ENCODE results near the gene PRKX.
"Not testable (repeated sequence)": the region's sequence is repeated elsewhere in the genome, so short reads cannot be mapped to it uniquely, and the experiment has no call there.

The PRKX gene

GRCh38 chrX:3713225-3713936, at the start of gene PRKX:
TSS of gene PRKX (minus strand) at chrX:3713649. CDS start at chrX:3713253, 396 bp downstream.
- H3K36me3 ChIP-seq (ENCODE audit: control insufficient read depth in 5 of 5, insufficient read depth in 5 of 5, low read length in 5 of 5), result no peaks in the 10 kb centered on the region
- H3K9me3 ChIP-seq (ENCODE audit: control insufficient read depth in 5 of 5, low read length in 5 of 5), result no peaks in the 10 kb centered on the region
- H3K4me3 ChIP-seq (ENCODE audit: low read depth in 1 of 5, low read length in 5 of 5), result peak within 1 kb of the TSS; percentile 65 to 72 (median 70)
- peaks cover 0 to 6% (median 0%) of the 10 kb centered on the region in 5 donors for H3K27me3 ChIP-seq (ENCODE audit: control insufficient read depth in 5 of 5, insufficient read depth in 4 of 5, low read length in 5 of 5)
- peak within 1 kb of the TSS in 4 of 5 donors; percentile 56 to 68 (median 64) for H3K9ac ChIP-seq (ENCODE audit: low read length in 5 of 5)
- peaks cover 0 to 25% (median 20%) of the 10 kb centered on the region in 5 donors for H3K4me1 ChIP-seq (ENCODE audit: control insufficient read depth in 5 of 5, insufficient read depth in 5 of 5, low read length in 5 of 5)
- H3K27ac ChIP-seq (ENCODE audit: low read depth, low read length), result no peak within 1 kb of the TSS

DNA sequence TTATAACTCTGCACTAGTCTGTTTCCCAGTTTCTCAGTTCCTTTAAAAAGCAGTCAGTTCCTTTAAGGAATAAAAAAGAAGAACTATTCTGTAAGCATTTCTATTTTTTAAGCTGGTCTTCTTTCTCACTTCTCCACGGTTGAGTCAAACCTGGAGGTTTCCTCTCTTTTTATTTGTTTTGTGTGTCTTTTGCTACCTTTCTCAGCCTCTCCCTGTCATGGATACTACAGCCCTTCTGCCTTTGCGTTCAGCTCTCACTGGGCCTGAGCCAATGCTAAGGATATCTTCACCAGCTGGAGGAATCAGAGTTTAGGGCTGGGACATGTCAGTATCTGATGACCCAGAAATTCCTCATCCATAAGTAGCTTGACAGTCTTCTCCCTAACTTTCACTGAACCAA, 49.7 kb upstream of the PRKX start:
- peaks cover 0 to 2% (median 0%) of the 10 kb centered on the region in 5 donors for H3K9me3 ChIP-seq (ENCODE audit: control insufficient read depth in 5 of 5, low read length in 5 of 5)
- no peak overlapping the region for H3K27ac ChIP-seq (ENCODE audit: low read depth, low read length)
- no peaks in the 10 kb centered on the region for H3K36me3 ChIP-seq (ENCODE audit: control insufficient read depth in 5 of 5, insufficient read depth in 5 of 5, low read length in 5 of 5)
- H3K27me3 ChIP-seq (ENCODE audit: control insufficient read depth in 5 of 5, insufficient read depth in 4 of 5, low read length in 5 of 5), result no peaks in the 10 kb centered on the region
- H3K4me3 ChIP-seq (ENCODE audit: low read depth in 1 of 5, low read length in 5 of 5), result no peak overlapping the region
- peaks cover 0 to 5% (median 0%) of the 10 kb centered on the region in 5 donors for H3K4me1 ChIP-seq (ENCODE audit: control insufficient read depth in 5 of 5, insufficient read depth in 5 of 5, low read length in 5 of 5)
- H3K9ac ChIP-seq (ENCODE audit: low read length in 5 of 5), result no peak overlapping the region

DNA sequence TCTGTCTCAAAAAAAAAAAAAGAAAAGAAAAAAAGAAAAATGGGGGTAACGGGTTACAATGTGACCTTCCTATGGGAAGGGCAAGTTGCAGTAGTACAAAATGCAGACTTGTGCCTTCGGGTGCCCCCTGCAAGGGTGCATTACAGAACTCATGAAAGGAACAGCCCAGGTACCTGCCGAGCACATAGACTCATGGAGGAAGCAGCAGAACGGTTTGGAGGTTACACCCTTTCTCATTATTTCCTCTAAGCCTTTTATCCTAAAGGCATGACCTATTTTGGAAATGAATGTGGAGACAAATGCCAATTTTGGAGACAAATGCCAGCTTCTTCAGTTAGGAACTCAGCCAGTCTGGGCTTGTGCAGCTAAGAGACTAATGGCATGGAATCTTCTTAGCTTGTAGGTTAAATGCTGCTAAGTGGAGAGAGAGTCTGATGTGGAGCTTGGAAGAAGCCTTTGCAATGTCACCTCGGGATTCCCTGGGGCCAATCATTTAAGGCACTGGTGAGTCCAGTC, 44.1 kb upstream of the PRKX start:
- Histone ChIP-seq H3K36me3 (ENCODE audit: control insufficient read depth in 5 of 5, insufficient read depth in 5 of 5, low read length in 5 of 5) (no peaks in the 10 kb centered on the region), H3K9me3 (ENCODE audit: control insufficient read depth in 5 of 5, low read length in 5 of 5) (no peaks in the 10 kb centered on the region), H3K27ac (ENCODE audit: low read depth, low read length) (no peak overlapping the region), H3K4me1 (ENCODE audit: control insufficient read depth in 5 of 5, insufficient read depth in 5 of 5, low read length in 5 of 5) (no peaks in the 10 kb centered on the region), H3K27me3 (ENCODE audit: control insufficient read depth in 5 of 5, insufficient read depth in 4 of 5, low read length in 5 of 5) (no peaks in the 10 kb centered on the region), H3K9ac (ENCODE audit: low read length in 5 of 5) (no peak overlapping the region), H3K4me3 (ENCODE audit: low read depth in 1 of 5, low read length in 5 of 5) (no peak overlapping the region)

DNA sequence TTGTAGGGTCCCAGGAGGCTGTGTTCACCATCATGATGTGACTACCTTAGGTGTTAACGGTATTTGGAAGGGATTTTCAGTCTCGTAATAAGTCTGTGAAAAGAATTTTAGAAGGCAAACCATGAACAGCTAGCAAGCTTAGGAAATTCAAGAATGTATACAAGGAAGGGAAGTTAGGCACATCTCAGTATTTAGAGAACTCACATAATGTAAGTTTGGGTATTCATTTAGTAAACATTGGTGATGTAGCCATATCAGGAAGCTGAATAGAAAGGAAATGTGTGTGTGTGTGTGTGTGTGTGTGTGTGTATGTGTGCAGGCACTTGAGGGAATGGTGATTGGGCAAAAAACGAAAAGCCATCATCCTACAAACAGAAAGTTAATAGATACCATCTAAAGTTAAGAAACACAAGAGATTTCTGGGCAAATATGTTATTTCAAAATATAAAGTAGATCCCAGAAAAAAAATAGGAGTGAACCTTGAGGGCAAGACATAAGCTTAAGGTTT, 34.7 kb upstream of the PRKX start:
- Histone ChIP-seq H3K27ac (ENCODE audit: low read depth, low read length) (no peak overlapping the region), H3K27me3 (ENCODE audit: control insufficient read depth in 5 of 5, insufficient read depth in 4 of 5, low read length in 5 of 5) (peaks cover 0 to 5% (median 0%) of the 10 kb centered on the region in 5 donors), H3K9me3 (ENCODE audit: control insufficient read depth in 5 of 5, low read length in 5 of 5) (peaks cover 0 to 4% (median 0%) of the 10 kb centered on the region in 5 donors), H3K36me3 (ENCODE audit: control insufficient read depth in 5 of 5, insufficient read depth in 5 of 5, low read length in 5 of 5) (no peaks in the 10 kb centered on the region), H3K4me3 (ENCODE audit: low read depth in 1 of 5, low read length in 5 of 5) (no peak overlapping the region), H3K9ac (ENCODE audit: low read length in 5 of 5) (no peak overlapping the region), H3K4me1 (ENCODE audit: control insufficient read depth in 5 of 5, insufficient read depth in 5 of 5, low read length in 5 of 5) (no peaks in the 10 kb centered on the region)

DNA sequence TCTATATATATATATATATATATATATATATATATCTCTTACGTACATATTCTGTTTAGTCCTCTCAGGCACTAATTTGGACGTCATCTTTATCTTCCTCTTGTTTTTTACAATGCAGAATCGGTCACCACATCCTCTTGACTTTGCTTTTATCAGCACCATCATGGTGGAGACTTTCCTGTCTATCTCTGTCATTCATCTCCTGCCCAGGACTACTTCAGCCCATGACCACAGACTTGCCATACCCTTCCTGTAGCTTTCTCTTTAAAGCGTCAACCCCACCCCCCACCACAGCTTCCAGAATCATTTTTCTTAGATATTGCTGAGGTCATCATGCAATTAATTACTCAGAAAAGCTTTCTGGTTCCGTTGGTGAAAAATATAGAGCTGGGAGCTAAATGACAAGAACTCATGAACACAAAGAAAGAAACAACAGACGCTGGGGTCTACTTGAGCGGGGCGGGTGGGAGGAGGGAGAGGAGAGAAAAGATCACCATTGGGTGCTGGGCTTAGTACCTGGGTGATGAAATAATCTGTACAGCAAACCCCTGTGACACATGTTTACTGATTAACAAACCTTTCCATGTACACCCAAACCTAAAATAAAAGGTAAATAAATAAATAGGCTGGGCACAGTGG, 30.5 kb upstream of the PRKX start:
- Histone ChIP-seq H3K4me1 (ENCODE audit: control insufficient read depth in 5 of 5, insufficient read depth in 5 of 5, low read length in 5 of 5) (no peaks in the 10 kb centered on the region), H3K9ac (ENCODE audit: low read length in 5 of 5) (no peak overlapping the region), H3K27ac (ENCODE audit: low read depth, low read length) (no peak overlapping the region), H3K27me3 (ENCODE audit: control insufficient read depth in 5 of 5, insufficient read depth in 4 of 5, low read length in 5 of 5) (peaks cover 0 to 5% (median 0%) of the 10 kb centered on the region in 5 donors), H3K9me3 (ENCODE audit: control insufficient read depth in 5 of 5, low read length in 5 of 5) (peaks cover 0 to 8% (median 5%) of the 10 kb centered on the region in 5 donors), H3K4me3 (ENCODE audit: low read depth in 1 of 5, low read length in 5 of 5) (no peak overlapping the region), H3K36me3 (ENCODE audit: control insufficient read depth in 5 of 5, insufficient read depth in 5 of 5, low read length in 5 of 5) (no peaks in the 10 kb centered on the region)

- H3K4me3 ChIP-seq (ENCODE audit: low read depth in 1 of 5, low read length in 5 of 5); H3K4me1 ChIP-seq (ENCODE audit: control insufficient read depth in 5 of 5, insufficient read depth in 5 of 5, low read length in 5 of 5); H3K27me3 ChIP-seq (ENCODE audit: control insufficient read depth in 5 of 5, insufficient read depth in 4 of 5, low read length in 5 of 5); H3K36me3 ChIP-seq (ENCODE audit: control insufficient read depth in 5 of 5, insufficient read depth in 5 of 5, low read length in 5 of 5); H3K9me3 ChIP-seq (ENCODE audit: control insufficient read depth in 5 of 5, low read length in 5 of 5); H3K9ac ChIP-seq (ENCODE audit: low read length in 5 of 5); H3K27ac ChIP-seq (ENCODE audit: low read depth, low read length): not testable (repeated sequence)
Observed at GRCh38 chrX:3740946-3741345, 27.5 kb upstream of the PRKX start.

DNA sequence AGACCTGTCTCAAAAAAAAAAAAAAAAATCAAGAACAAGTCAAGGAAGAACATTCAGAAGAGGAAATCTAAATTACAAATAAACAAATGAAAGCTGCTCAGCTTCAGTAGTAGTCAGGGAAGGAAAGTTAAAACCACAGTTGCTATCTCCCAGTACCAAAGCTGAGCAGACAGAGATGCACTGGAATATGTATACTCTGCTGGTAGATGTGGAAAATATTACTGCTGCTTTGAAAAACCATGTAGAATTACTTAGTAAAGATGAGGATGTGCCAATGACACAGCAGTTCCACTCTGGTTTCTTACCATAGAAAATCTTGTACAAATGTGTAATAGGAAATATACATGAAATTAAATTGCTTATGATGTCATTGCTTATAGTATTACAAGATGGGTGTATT, 25.1 kb upstream of the PRKX start:
- Histone ChIP-seq H3K27ac (ENCODE audit: low read depth, low read length) (no peak overlapping the region), H3K9me3 (ENCODE audit: control insufficient read depth in 5 of 5, low read length in 5 of 5) (peaks cover 0 to 8% (median 5%) of the 10 kb centered on the region in 5 donors), H3K27me3 (ENCODE audit: control insufficient read depth in 5 of 5, insufficient read depth in 4 of 5, low read length in 5 of 5) (peaks cover 0 to 10% (median 0%) of the 10 kb centered on the region in 5 donors), H3K36me3 (ENCODE audit: control insufficient read depth in 5 of 5, insufficient read depth in 5 of 5, low read length in 5 of 5) (no peaks in the 10 kb centered on the region), H3K4me1 (ENCODE audit: control insufficient read depth in 5 of 5, insufficient read depth in 5 of 5, low read length in 5 of 5) (no peaks in the 10 kb centered on the region), H3K9ac (ENCODE audit: low read length in 5 of 5) (no peak overlapping the region), H3K4me3 (ENCODE audit: low read depth in 1 of 5, low read length in 5 of 5) (no peak overlapping the region)

- not testable (repeated sequence) for H3K27me3 ChIP-seq (ENCODE audit: control insufficient read depth in 5 of 5, insufficient read depth in 4 of 5, low read length in 5 of 5); H3K9ac ChIP-seq (ENCODE audit: low read length in 5 of 5); H3K4me1 ChIP-seq (ENCODE audit: control insufficient read depth in 5 of 5, insufficient read depth in 5 of 5, low read length in 5 of 5); H3K36me3 ChIP-seq (ENCODE audit: control insufficient read depth in 5 of 5, insufficient read depth in 5 of 5, low read length in 5 of 5); H3K27ac ChIP-seq (ENCODE audit: low read depth, low read length); H3K9me3 ChIP-seq (ENCODE audit: control insufficient read depth in 5 of 5, low read length in 5 of 5); H3K4me3 ChIP-seq (ENCODE audit: low read depth in 1 of 5, low read length in 5 of 5)
Observed at GRCh38 chrX:3736536-3736935, 23.1 kb upstream of the PRKX start.

- H3K4me3 ChIP-seq (ENCODE audit: low read depth in 1 of 5, low read length in 5 of 5); H3K9me3 ChIP-seq (ENCODE audit: control insufficient read depth in 5 of 5, low read length in 5 of 5); H3K27ac ChIP-seq (ENCODE audit: low read depth, low read length); H3K27me3 ChIP-seq (ENCODE audit: control insufficient read depth in 5 of 5, insufficient read depth in 4 of 5, low read length in 5 of 5); H3K36me3 ChIP-seq (ENCODE audit: control insufficient read depth in 5 of 5, insufficient read depth in 5 of 5, low read length in 5 of 5); H3K9ac ChIP-seq (ENCODE audit: low read length in 5 of 5); H3K4me1 ChIP-seq (ENCODE audit: control insufficient read depth in 5 of 5, insufficient read depth in 5 of 5, low read length in 5 of 5): not testable (repeated sequence)
Observed at GRCh38 chrX:3735891-3736290, 22.4 kb upstream of the PRKX start.

GRCh38 chrX:3734456-3734855, 21.0 kb upstream of the PRKX start:
- not testable (repeated sequence) for H3K4me1 ChIP-seq (ENCODE audit: control insufficient read depth in 5 of 5, insufficient read depth in 5 of 5, low read length in 5 of 5); H3K36me3 ChIP-seq (ENCODE audit: control insufficient read depth in 5 of 5, insufficient read depth in 5 of 5, low read length in 5 of 5); H3K9ac ChIP-seq (ENCODE audit: low read length in 5 of 5); H3K4me3 ChIP-seq (ENCODE audit: low read depth in 1 of 5, low read length in 5 of 5); H3K27me3 ChIP-seq (ENCODE audit: control insufficient read depth in 5 of 5, insufficient read depth in 4 of 5, low read length in 5 of 5); H3K9me3 ChIP-seq (ENCODE audit: control insufficient read depth in 5 of 5, low read length in 5 of 5); H3K27ac ChIP-seq (ENCODE audit: low read depth, low read length)
